ENCODE measurements around the gene PHETA1.
"Not testable (repeated sequence)": the region's sequence is repeated elsewhere in the genome, so short reads cannot be mapped to it uniquely, and the experiment has no call there.

Gene PHETA1

DNA sequence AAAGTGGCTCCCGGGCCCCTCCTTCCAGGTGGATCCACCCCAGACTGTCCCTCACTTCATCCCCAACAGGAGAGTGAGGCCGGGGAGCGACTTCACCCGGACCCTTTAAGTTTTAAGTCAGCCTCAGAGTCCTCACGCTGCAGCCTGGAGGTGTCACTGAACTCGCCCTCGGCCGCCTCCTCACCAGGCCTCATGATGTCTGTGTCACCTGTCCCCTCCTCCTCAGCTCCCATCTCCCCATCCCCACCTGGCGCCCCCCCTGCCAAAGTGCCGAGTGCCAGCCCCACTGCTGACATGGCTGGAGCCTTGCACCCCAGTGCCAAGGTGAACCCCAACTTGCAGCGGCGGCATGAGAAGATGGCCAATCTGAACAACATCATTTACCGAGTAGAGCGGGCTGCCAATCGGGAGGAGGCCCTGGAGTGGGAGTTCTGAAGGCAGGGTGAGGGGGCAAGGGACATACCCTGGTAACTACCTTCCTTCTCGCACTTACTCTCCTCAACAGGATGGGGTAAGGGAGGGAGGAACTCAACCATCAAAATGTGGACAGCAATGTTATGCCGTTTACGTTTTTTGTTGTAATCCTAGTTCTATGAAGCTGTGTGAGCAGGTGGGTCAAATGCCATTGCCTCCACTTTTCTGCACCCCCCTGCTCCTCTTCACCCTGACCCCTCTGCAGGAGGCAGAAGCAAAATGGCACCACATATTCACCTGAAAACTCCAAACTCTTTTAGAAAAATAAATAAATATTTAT is 20.8 kb downstream of the PHETA1 start:
- no peak for DNase-seq

- DNase-seq, result no peak
Measured at GRCh38 chr12:111344254-111344875, 24.5 kb downstream of the PHETA1 start.

DNA sequence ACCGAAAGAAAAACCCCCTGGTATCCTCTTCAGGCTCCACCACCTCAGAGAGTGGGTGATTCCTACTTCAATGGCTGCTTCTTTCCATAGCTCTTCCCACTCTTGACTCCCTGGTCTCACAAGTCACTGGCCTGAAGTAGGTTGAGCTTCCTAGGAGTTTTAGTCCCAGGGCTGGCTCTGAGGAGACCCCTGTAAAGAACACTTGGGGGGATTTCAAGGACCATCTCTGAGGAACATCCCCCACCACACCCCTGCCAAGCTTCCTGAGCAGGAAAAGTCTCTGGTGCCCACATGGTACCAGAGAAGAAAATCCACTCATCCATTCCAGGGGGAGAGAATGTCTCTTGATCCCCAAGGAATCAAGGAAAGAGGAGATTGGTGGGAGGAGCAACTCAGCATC is 25.7 kb downstream of the PHETA1 start:
- DNase-seq, result no peak

- no peak for DNase-seq
Measured at GRCh38 chr12:111342376-111342775, 26.5 kb downstream of the PHETA1 start.

- DNase-seq, result no peak
Measured at GRCh38 chr12:111341426-111342065, 27.3 kb downstream of the PHETA1 start.

DNA sequence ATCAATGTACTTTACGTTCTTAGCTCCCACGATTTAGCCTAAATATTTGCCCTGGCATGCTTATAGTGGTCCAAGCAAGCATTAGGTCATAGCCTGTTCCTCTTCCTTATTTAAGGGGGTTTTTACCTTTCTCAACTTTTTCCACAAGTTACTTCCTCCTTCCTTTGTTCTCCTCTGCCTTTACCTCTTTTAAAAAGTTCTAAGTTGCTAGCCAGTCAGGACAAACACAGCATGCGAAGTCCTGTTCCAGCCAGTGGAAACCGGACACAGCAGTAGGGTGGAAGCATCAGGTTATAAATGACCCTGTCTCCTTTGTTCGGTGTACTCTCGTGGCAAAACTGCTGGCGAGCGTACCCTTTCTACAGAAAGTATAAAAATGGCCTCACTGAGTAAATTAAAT is 28.2 kb downstream of the PHETA1 start:
- DNase-seq, result not testable (repeated sequence)

DNA sequence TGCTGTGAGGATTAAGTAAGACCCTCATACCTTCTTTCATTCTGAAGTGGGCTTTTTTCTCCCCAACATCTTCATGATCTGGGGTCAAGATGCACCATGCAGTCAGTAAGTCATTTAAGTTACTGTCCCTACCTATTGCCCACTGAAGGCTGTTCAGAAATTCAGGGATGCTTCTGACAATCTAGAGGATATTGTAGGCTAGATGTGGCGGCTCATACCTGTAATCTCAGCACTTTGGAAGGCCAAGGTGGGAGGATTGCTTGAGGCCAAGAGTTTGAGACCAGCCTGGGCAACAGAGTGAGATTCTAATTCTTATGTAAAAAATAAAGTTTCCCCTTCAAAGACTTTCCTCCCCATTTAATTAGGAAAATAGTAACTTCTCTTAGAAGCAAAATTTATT is 28.7 kb downstream of the PHETA1 start:
- DNase-seq, result no peak

DNA sequence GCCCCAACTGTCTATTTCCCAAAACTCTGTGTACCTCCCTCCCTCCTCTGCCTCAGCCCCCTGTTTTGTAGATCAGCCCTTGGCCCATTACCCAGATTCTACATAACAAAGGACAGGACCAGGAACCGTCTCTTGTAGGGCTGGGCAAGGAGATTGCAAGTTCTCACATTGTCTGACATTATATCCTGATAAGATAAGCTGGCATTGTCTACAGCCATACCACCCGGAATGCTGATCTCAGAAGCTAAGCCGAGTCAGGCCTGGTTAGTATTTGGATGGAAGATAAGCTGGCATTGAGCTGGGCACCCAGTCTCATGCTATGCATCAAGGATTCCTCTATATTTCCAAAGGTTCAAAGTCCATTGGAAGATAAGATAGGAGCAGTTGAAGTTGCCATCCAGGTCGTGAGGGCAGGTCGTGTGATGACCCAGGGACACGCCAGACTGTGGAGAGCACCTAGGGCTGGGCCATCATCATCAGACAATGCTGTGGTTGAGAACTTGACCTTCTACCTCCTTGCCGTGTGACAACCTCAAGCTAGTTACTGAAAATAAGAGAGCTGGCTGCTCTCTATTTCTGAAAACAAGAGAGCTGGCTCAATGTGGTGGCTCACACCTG is 29.5 kb downstream of the PHETA1 start:
- no peak for DNase-seq

- no peak for DNase-seq
Measured at GRCh38 chr12:111338096-111338495, 30.8 kb downstream of the PHETA1 start.

DNA sequence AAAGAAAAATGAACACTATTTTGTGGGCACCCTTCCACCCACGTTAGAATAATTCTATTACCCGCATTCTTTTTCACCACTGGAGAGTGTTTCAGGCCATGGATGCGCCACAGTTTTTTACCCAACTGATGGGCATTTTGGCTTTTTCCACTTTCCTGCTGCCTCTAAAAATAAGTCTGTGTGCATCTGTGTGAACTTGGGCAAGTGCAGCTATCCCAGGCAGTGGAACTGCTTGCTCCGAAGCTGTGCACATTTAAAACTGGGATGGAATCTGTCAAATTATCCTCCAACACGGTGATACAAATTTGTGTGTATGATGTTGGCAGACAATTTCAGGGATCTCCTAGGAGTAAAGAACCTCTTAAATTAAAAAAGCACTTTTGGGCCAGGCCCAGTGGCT is 31.5 kb downstream of the PHETA1 start:
- DNase-seq, result no peak

DNA sequence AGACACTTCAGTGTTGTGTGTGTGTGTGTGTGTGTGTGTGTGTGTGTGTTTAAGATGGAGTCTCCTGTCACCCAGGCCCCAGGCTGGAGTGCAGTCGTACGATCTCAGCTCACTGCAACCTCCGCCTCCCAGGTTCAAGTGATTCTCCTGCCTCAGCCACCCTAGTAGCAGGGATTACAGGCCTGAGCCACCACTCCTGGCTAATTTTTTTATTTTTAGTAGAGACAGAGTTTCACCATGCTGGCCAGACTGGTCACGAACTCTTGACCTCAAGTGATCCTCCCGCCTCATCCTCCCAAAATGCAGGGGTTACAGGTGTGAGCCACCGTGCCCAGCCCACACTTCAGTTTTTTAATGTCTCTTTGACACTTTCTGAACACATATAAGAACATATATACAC is 32.5 kb downstream of the PHETA1 start:
- DNase-seq, result not testable (repeated sequence)

DNA sequence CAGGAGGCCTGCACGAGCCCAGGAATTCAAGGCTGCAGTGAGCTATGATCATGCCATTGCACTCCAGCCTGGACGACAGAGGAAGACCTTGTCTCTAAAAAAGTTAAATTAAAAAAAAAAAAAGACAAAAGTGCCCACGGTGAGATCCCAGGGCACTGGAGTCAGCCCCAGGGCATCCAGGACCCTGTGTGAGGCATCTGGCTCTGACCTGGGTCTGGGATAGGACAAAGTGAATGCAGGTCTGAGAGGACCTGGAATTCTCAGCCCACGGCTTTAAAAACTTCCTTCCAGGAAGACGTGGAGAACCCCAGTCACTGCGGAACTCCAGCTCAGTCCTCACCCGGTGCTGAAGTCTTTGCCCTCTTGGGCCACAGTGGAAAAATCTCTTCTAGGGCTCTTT is 33.1 kb downstream of the PHETA1 start:
- DNase-seq, result no peak

DNA sequence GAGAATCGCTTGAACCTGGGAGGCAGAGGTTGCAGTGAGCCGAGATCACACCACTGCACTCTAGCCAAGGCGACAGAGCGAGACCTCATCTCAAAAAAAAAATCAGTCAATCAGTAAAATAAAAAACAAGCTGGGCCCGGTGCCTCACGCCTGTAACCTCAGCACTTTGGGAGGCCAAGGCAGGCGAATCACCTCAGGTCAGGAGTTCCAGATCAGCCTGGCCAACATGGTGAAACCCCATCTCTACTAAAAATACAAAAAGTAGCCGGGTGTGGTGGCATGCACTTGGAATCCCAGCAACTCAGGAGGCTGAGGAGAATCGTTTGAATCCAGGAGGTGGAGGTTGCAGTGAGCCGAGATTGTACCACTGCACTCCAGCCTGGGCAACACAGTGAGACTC is 33.6 kb downstream of the PHETA1 start:
- not testable (repeated sequence) for DNase-seq

GRCh38 chr12:111334393-111334915 is 34.4 kb downstream of the PHETA1 start:
- no peak for DNase-seq

DNA sequence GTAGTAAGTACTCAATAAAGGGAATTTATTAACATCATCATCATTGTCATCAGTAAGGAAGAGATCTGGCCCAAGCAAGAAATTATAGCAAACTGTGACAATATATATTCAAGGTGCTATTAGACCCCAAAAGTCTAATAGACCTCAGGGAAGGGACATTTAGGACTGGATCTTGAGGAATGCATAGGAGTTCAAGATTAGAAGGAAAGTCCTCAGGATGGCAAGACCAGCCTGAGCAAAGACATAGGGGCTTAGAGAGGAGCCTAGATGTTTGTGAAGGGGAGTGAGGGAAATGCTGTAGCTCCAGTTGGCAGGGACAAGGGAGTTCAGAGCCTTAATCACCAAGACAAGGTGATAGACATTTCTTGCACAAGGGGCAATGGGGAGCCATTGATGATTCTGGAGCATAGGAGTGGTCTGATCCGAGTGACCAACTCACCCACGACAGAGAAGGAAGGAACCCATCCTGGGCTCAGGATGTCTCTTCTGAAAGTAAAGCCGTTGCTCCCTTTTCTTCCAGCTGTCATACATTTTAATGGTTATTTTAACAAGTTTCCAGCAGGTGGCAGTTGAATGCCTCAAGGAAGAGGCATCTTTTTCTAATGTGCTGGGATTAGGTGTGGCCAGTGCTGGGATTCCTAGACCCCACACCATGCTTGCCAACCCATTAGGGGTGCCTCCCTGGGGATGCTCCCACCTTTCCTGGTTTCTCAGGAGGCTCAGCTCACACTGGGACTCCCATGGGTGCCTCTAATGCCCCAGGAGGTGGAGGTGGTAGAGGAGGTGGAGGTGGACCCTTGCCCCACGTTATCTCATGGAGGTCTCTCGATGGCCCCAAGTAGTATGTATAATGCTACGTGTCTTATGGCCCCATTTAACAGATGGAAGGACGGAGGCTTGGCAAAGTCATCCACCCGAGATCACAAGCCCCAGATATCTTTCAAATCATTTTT is 37.8 kb downstream of the PHETA1 start:
- no peak for DNase-seq

DNA sequence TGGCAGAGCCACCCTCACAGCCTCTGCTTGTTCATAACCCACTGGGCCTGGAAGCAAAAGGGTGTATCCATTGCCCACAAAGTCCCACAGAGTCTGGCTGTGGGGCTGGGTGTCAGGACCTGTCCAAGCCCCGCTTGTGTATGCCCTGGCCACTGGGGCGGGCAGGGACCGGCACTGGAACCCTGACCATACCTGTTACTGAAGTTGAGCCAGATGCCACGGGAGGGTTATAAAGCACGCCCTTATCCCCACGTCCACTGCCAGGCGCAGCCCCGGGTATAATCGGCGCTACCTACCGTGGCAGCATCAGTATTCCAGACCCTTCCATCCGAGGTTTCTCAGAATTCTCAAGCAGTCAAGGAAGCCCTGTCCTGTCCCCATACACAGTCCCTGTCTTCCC is 40.8 kb downstream of the PHETA1 start:
- no peak for DNase-seq

DNA sequence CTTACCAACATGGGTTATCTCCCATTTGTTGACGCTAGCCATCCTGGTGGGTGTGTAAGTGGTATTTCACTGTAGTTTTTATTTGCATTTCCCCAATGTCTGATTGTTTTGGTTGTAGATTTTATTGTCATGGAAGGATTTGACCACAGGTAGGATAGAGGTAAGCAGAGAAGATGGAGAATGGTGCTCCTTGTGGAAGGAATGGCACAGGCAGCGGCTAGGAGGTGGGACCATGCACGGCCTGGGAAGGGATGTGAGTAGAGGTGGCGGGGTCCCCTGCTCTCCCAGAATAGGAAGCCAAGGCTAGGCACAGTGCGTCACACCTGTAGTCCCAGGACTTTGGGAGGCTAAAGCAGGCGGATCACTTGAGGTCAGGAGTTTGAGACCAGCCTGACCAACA is 41.4 kb downstream of the PHETA1 start:
- DNase-seq, result no peak

GRCh38 chr12:111322336-111323250 is 46.3 kb downstream of the PHETA1 start:
- DNase-seq, result no peak

- no peak for DNase-seq
Measured at GRCh38 chr12:111321317-111321716, 47.6 kb downstream of the PHETA1 start.

GRCh38 chr12:111320258-111321050 is 48.4 kb downstream of the PHETA1 start:
- no peak for DNase-seq
